Neural cell (in vitro differentiated cells): ENCODE results near the gene ADRM1.

Experiments used
- CTCF ChIP-seq: fragments of 450-650 bp; IDR thresholded peaks from 2 replicates; pipeline ENCODE4 v1.5.1; 2014; ENCODE audit warnings: antibody characterized with exemption, mild to moderate bottlenecking, moderate library complexity; ENCODE audit not compliant: poor library complexity, severe bottlenecking
- EP300 ChIP-seq: fragments of 450-650 bp; conservative IDR thresholded peaks from 2 replicates; pipeline ENCODE4 v1.6.1; 2014; ENCODE audit warnings: antibody characterized with exemption, mild to moderate bottlenecking, moderate library complexity; ENCODE audit not compliant: poor library complexity, severe bottlenecking
- EZH2 ChIP-seq: fragments of 200-600, 300-800 bp; shearing (Covaris generic), sonication (generic); IDR thresholded peaks from 2 replicates; pipeline ENCODE4 v1.6.1; 2014; ENCODE audit warnings: antibody characterized with exemption, low read length, borderline replicate concordance, mild to moderate bottlenecking; ENCODE audit not compliant: insufficient read depth, poor library complexity, severe bottlenecking
- MXI1 ChIP-seq: fragments of 450-650 bp; conservative IDR thresholded peaks from 2 replicates; pipeline ENCODE4 v1.6.1; 2014; ENCODE audit warnings: antibody characterized with exemption, mild to moderate bottlenecking; ENCODE audit not compliant: poor library complexity, severe bottlenecking
- POLR2AphosphoS5 ChIP-seq: IDR thresholded peaks from 2 replicates; pipeline ENCODE4 v1.6.1; 2012
- RAD21 ChIP-seq: fragments of 450-650 bp; conservative IDR thresholded peaks from 2 replicates; pipeline ENCODE4 v1.6.1; 2014; ENCODE audit warnings: antibody characterized with exemption, mild to moderate bottlenecking, moderate library complexity
- TAF1 ChIP-seq: IDR thresholded peaks from 2 replicates; pipeline ENCODE4 v1.6.1; 2012; ENCODE audit warnings: low read depth
- TF ChIP-seq, protein P1 (sequence below): IDR thresholded peaks from 2 replicates; pipeline ENCODE4 v1.6.1; 2012; ENCODE audit warnings: borderline replicate concordance

- TF ChIP-seq CTCF, result no peak
- no peak for TF ChIP-seq EZH2
- TF ChIP-seq, protein P1, sequence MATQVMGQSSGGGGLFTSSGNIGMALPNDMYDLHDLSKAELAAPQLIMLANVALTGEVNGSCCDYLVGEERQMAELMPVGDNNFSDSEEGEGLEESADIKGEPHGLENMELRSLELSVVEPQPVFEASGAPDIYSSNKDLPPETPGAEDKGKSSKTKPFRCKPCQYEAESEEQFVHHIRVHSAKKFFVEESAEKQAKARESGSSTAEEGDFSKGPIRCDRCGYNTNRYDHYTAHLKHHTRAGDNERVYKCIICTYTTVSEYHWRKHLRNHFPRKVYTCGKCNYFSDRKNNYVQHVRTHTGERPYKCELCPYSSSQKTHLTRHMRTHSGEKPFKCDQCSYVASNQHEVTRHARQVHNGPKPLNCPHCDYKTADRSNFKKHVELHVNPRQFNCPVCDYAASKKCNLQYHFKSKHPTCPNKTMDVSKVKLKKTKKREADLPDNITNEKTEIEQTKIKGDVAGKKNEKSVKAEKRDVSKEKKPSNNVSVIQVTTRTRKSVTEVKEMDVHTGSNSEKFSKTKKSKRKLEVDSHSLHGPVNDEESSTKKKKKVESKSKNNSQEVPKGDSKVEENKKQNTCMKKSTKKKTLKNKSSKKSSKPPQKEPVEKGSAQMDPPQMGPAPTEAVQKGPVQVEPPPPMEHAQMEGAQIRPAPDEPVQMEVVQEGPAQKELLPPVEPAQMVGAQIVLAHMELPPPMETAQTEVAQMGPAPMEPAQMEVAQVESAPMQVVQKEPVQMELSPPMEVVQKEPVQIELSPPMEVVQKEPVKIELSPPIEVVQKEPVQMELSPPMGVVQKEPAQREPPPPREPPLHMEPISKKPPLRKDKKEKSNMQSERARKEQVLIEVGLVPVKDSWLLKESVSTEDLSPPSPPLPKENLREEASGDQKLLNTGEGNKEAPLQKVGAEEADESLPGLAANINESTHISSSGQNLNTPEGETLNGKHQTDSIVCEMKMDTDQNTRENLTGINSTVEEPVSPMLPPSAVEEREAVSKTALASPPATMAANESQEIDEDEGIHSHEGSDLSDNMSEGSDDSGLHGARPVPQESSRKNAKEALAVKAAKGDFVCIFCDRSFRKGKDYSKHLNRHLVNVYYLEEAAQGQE, result no peak
- no peak for TF ChIP-seq EP300
- no peak for TF ChIP-seq POLR2AphosphoS5
- TF ChIP-seq MXI1, result no peak
- TF ChIP-seq TAF1, result no peak
- no peak for TF ChIP-seq RAD21
Observed at GRCh38 chr20:62319346-62319909, 16.6 kb downstream of the ADRM1 start.
